Spleen (tissue), 7 donors: ENCODE data around the gene KCP.

Experiments
- CTCF ChIP-seq, 11 experiments: fragments of 200-600 bp in 7 of 11; fragments of 450-650 bp in 4 of 11; sonication (generic) in 4 of 11; IDR thresholded peaks in 8 of 11; conservative IDR thresholded peaks in 3 of 11; 1 replicate in 7 of 11; 2 replicates in 4 of 11; pipeline versions ENCODE4 v1.4.0 to v1.8.0; 2016 to 2021; ENCODE audit warnings: antibody characterized with exemption in 11 of 11, inconsistent platforms in 4 of 11, mild to moderate bottlenecking in 1 of 11
- POLR2A ChIP-seq, 3 donors: fragments of 450-650 bp; IDR thresholded peaks; one replicate each; pipeline ENCODE4 v1.5.1; 2017; ENCODE audit warnings: antibody characterized with exemption in 3 of 3, mild to moderate bottlenecking in 1 of 3
- POLR2AphosphoS5 ChIP-seq, 3 donors: sonication (generic); formaldehyde crosslinking; IDR thresholded peaks; one replicate each; pipeline ENCODE4 v1.5.1; 2017; ENCODE audit warnings: antibody characterized with exemption in 3 of 3
- donor health status: DM: no; HTN: no; CAD: no; lungs with moderate emphysema.
- donor health status: DM: no; HTN: no; CAD: no.
- donor health status: DM: no; HTN: no; CAD: no.

- TF ChIP-seq POLR2A (IDR thresholded peaks at IDR 0.05) (no peak), CTCF (IDR thresholded peaks at IDR 0.05 in 8 of 11, conservative IDR thresholded peaks at IDR 0.05 in 3 of 11) (no peak), POLR2AphosphoS5 (IDR thresholded peaks at IDR 0.05) (no peak)
Observed at GRCh38 chr7:128840326-128841170, 70.0 kb downstream of the KCP start.
